PC-9 (cell line): ENCODE data around the gene SUGP2. TPM values are rescaled to one million over a fixed set of nuclear protein-coding genes. Genes with fewer than 3 reads are reported as not detected.

ENCODE experiments used
- BruUV-seq: library from RNA; stranded (reverse); fragments of 400-500 nt; replicated peaks from 2 replicates; lab custom pipeline; 2021; lab: Mats Ljungman, UMichigan
- CTCF ChIA-PET: fragments of 300-600 bp; sonication (Branson Sonifier 250); formaldehyde crosslinking; loops from one replicate; lab custom pipeline; 2022; ENCODE audit warnings: antibody characterized with exemption; lab: Charles Lee
- POLR2A ChIA-PET: fragments of 300-600 bp; sonication (Branson Sonifier 250); formaldehyde crosslinking; loops from one replicate; lab custom pipeline; 2022; ENCODE audit warnings: antibody characterized with exemption; ENCODE audit not compliant: unreplicated experiment; lab: Charles Lee
- DNase-seq, 2 experiments: peaks; one replicate each; pipeline versions ENCODE4 v3.0.0 to v3.0.0-alpha.2; 2015 to 2022; ENCODE audit warnings: mixed read lengths in 1 of 2
- H2AFZ ChIP-seq: fragments of 200-600 bp; sonication (generic); 2 replicates; pipeline ENCODE4 v1.8.1; 2017; ENCODE audit warnings: antibody characterized with exemption
- H3F3A ChIP-seq: fragments of 200-600 bp; sonication (generic); 2 replicates; pipeline ENCODE4 v1.8.1; 2017; ENCODE audit warnings: antibody characterized with exemption, mild to moderate bottlenecking, low read depth; ENCODE audit not compliant: insufficient read depth
- H3K27ac ChIP-seq: fragments of 200-600 bp; sonication (generic); 2 replicates; pipeline ENCODE4 v1.6.1; 2016; ENCODE audit warnings: mixed run types
- H3K27me3 ChIP-seq: fragments of 200-600 bp; sonication (generic); 2 replicates; pipeline ENCODE4 v1.6.1; 2016; ENCODE audit warnings: low read depth, mixed run types; ENCODE audit not compliant: insufficient read depth
- H3K36me3 ChIP-seq: fragments of 200-600 bp; sonication (generic); 2 replicates; pipeline ENCODE4 v1.6.1; 2016; ENCODE audit warnings: low read depth, mixed run types
- H3K4me1 ChIP-seq: fragments of 200-600 bp; sonication (generic); replicated peaks from 2 replicates; pipeline ENCODE4 v1.6.1; 2016; ENCODE audit warnings: mixed run types; ENCODE audit not compliant: insufficient read depth
- H3K4me2 ChIP-seq: fragments of 200-600 bp; sonication (generic); 2 replicates; pipeline ENCODE4 v1.6.1; 2017; ENCODE audit warnings: mixed run types
- H3K4me3 ChIP-seq: fragments of 200-600 bp; sonication (generic); 2 replicates; pipeline ENCODE4 v1.6.1; 2016; ENCODE audit warnings: mixed run types
- H3K79me2 ChIP-seq: fragments of 200-600 bp; sonication (generic); 2 replicates; pipeline ENCODE4 v1.6.1; 2017; ENCODE audit warnings: low read depth, mixed run types
- H3K9me2 ChIP-seq: fragments of 200-600 bp; sonication (generic); 2 replicates; pipeline ENCODE4 v1.8.1; 2017; ENCODE audit warnings: mild to moderate bottlenecking; ENCODE audit not compliant: insufficient read depth
- H3K9me3 ChIP-seq: fragments of 200-600 bp; sonication (generic); 2 replicates; pipeline ENCODE4 v1.8.1; 2016; ENCODE audit warnings: low read depth; ENCODE audit not compliant: insufficient read depth
- H4K20me1 ChIP-seq: fragments of 200-600 bp; sonication (generic); 2 replicates; pipeline ENCODE4 v1.8.1; 2017; ENCODE audit not compliant: insufficient read depth
- EZH2 ChIP-seq: fragments of 200-600 bp; sonication (generic); IDR thresholded peaks from 2 replicates; pipeline ENCODE4 v1.8.0; 2017; ENCODE audit warnings: antibody characterized with exemption, low read depth
- intact Hi-C: fragments of 100-400 bp; cut with micrococcal nuclease; formaldehyde crosslinking; loops from one replicate; pipeline ENCODE4 v1.10.0; 2022; ENCODE audit not compliant: unreplicated experiment
- total RNA-seq: library from RNA; stranded (reverse); gene quantifications from 2 replicates; pipeline ENCODE4 v1.2.3, GENCODE V29; 2021
- TF ChIP-seq, protein P1 (sequence below): fragments of 200-600 bp; sonication (generic); conservative IDR thresholded peaks from 2 replicates; pipeline ENCODE4 v1.6.1; 2017; ENCODE audit warnings: mixed run types, antibody characterized with exemption, mild to moderate bottlenecking, moderate library complexity

Gene SUGP2
- total RNA-seq, 1 experiment from 2014 or later = 73.1 TPM

GRCh38 chr19:19059837-19060611 lies 26.7 kb upstream of the SUGP2 start:
- Histone ChIP-seq H3K9me3 (no peaks in the 10 kb centered on the region), H3K36me3 (no peaks in the 10 kb centered on the region), H3K9me2 (no peaks in the 10 kb centered on the region), H3F3A (peaks cover 29% of the 10 kb centered on the region), H3K27ac (no peak overlapping the region), H3K27me3 (no peaks in the 10 kb centered on the region), H4K20me1 (no peaks in the 10 kb centered on the region), H2AFZ (no peak overlapping the region), H3K4me1 (peaks cover 28% of the 10 kb centered on the region), H3K79me2 (no peaks in the 10 kb centered on the region), H3K4me2 (no peak overlapping the region), H3K4me3 (no peak overlapping the region)
- ChIA-PET CTCF (interaction anchor here (0.6 kb wide), 1 partner anchor 79 kb away, joined by 5 read pairs; no protein-coding TSS in a partner anchor), POLR2A (no interaction called here)
- TF ChIP-seq EZH2 = no peak
- TF ChIP-seq, protein P1, sequence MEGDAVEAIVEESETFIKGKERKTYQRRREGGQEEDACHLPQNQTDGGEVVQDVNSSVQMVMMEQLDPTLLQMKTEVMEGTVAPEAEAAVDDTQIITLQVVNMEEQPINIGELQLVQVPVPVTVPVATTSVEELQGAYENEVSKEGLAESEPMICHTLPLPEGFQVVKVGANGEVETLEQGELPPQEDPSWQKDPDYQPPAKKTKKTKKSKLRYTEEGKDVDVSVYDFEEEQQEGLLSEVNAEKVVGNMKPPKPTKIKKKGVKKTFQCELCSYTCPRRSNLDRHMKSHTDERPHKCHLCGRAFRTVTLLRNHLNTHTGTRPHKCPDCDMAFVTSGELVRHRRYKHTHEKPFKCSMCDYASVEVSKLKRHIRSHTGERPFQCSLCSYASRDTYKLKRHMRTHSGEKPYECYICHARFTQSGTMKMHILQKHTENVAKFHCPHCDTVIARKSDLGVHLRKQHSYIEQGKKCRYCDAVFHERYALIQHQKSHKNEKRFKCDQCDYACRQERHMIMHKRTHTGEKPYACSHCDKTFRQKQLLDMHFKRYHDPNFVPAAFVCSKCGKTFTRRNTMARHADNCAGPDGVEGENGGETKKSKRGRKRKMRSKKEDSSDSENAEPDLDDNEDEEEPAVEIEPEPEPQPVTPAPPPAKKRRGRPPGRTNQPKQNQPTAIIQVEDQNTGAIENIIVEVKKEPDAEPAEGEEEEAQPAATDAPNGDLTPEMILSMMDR = no peak
- intact Hi-C loops = no loop called here
- BruUV-seq = no TSS peak
- no peak for DNase-seq

DNA sequence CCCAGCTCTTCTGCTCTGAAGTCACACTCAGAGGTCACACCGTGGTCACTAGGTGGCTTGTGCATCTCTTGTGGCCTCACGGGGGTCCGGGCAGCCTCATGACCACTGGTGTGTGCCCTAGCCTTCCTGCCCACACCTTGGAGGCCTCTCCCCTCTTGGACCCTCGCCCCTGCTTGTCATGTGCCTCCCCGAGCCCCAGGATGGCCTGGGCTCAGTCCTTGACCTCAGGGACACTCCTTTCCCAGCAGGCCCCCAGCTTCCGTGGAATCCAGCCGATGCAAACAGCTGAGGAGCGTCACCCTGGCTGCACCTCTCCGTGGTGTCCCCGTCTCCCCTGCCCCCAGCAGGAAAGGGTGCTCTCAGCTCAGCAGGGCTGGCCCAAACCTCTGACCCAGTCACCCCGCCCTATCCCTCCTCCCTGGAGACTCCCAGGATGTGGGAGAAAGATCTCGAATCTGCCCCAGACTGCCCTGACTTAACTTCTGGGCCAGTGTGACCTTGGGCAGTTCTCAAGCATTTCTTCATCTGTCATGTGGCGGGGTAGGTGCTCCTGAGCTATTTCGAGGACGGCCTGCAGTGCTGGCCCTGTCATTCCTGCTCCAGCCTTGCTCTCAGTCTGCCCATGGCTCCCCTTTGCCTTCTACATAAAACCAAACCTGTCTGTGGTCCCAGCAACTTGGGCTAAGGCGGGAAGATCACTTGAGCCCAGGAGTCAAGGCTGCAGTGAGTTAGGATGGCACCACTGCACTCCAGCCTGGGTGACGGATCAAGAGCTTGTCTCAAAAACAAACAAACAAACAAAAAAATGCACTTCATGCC lies 25.9 kb upstream of the SUGP2 start:
- no peaks in the 10 kb centered on the region for H3K79me2 ChIP-seq
- TF ChIP-seq, protein P1 = no peak
- no peak for TF ChIP-seq EZH2
- peaks cover 21% of the 10 kb centered on the region for H3K4me1 ChIP-seq
- H3K9me2 ChIP-seq = no peaks in the 10 kb centered on the region
- no peak overlapping the region for H3K4me3 ChIP-seq
- CTCF ChIA-PET = interaction anchor here (0.6 kb wide), 1 partner anchor 80 kb away, joined by 5 read pairs; no protein-coding TSS in a partner anchor
- no peaks in the 10 kb centered on the region for H3K36me3 ChIP-seq
- H3F3A ChIP-seq = peaks cover 23% of the 10 kb centered on the region
- H3K9me3 ChIP-seq = no peaks in the 10 kb centered on the region
- DNase-seq = no peak
- no peak overlapping the region for H3K4me2 ChIP-seq
- H3K27me3 ChIP-seq = no peaks in the 10 kb centered on the region
- no peak overlapping the region for H2AFZ ChIP-seq
- intact Hi-C loops = no loop called here
- BruUV-seq = no TSS peak
- POLR2A ChIA-PET = no interaction called here
- H3K27ac ChIP-seq = no peak overlapping the region
- peaks cover under 1% of the 10 kb centered on the region; the same call in 1 of the 2 replicates for H4K20me1 ChIP-seq

DNA sequence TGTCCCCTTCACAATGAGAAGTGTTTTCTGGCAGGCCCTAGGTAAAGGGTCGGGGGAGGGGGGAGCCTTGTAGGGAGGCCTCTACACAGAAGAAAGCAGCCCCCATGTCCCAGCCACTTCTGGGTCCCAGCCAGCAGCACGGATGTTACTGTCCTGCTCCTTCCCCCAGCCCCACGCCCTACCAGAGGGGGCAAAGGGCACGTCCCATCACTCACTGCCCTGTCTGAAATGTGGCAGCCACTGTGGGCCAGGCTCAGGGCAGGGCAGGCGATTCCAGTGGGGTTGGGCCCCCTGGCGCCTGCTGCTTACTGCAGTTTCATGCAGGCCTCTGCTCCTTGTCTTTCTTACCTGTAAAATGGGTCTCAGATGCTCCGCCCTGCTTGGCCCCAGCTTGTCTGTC lies 24.4 kb upstream of the SUGP2 start:
- no peak overlapping the region for H3K4me3 ChIP-seq
- peaks cover 18% of the 10 kb centered on the region for H3F3A ChIP-seq
- no peaks in the 10 kb centered on the region for H3K9me3 ChIP-seq
- H3K27ac ChIP-seq = no peak overlapping the region
- TF ChIP-seq, protein P1 = no peak
- TF ChIP-seq EZH2 = no peak
- ChIA-PET POLR2A (no interaction called here), CTCF (no interaction called here)
- no peaks in the 10 kb centered on the region for H3K27me3 ChIP-seq
- no peaks in the 10 kb centered on the region for H3K36me3 ChIP-seq
- DNase-seq = no peak
- H3K9me2 ChIP-seq = no peaks in the 10 kb centered on the region
- H2AFZ ChIP-seq = no peak overlapping the region
- intact Hi-C loops = no loop called here
- no peaks in the 10 kb centered on the region for H3K79me2 ChIP-seq
- peaks cover 8% of the 10 kb centered on the region for H4K20me1 ChIP-seq
- peaks cover 16% of the 10 kb centered on the region for H3K4me1 ChIP-seq
- no peak overlapping the region for H3K4me2 ChIP-seq
- BruUV-seq = no TSS peak
